Peyer's patch (tissue), 4 donors: ENCODE data around the gene WNK4.

ENCODE experiments used
- CTCF ChIP-seq, 6 experiments: fragments of 450-650 bp in 4 of 6; fragments of 200-600 bp in 2 of 6; sonication (generic) in 1 of 6; IDR thresholded peaks; one replicate each; pipeline ENCODE4 v1.5.1; 2017 to 2019; ENCODE audit warnings: antibody characterized with exemption in 6 of 6, mild to moderate bottlenecking in 3 of 6, moderate library complexity in 1 of 6
- POLR2A ChIP-seq, 2 donors: fragments of 450-650 bp; IDR thresholded peaks; one replicate each; pipeline ENCODE4 v1.5.1; 2017; ENCODE audit warnings: antibody characterized with exemption in 2 of 2, mild to moderate bottlenecking in 2 of 2, moderate library complexity in 2 of 2

- no peak for TF ChIP-seq CTCF (IDR thresholded peaks at IDR 0.05)
- no peak for TF ChIP-seq POLR2A (IDR thresholded peaks at IDR 0.05)
These were observed 17.6 kb downstream of the WNK4 start for GRCh38 chr17:42798011-42798382.
